Measurements from ENCODE around the gene ZCCHC2. TPM values are rescaled to one million over a fixed set of nuclear protein-coding genes. Genes with fewer than 3 reads are reported as not detected.

Gene ZCCHC2
- total RNA-seq, 4 donors from 2014 or later: 22.1 to 37.9 (median 32.0) TPM

DNA sequence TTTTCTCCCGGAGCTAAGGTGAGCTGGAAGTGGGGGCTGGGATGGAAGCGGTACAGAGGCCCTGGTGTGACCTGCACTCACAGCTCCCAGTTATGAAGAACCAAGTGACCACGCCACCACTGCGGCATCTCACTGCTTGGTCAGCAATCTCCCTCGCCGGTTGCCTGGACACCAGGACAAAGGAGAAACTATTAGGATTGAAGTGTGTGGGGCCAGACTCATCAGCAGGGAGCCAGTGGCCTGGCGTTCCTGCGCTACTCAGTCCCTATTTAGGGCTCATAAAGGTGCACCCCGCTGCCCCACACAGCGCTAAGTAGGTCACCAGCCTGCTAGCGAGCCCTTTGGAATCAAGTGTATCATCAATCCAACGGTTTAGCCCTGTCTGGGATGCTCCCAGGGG, 82.9 kb downstream of the ZCCHC2 start:
- ATAC-seq: no peak
- H3K9me3 ChIP-seq: no peaks in the 10 kb centered on the region
- in situ Hi-C loops (cut with MboI; ENCODE audit: low sequenced_read_pairs in 4 of 4) (no loop called here), intact Hi-C loops (cut with DNase I; ENCODE audit: low total_unique reads) (no loop called here)
- H3K4me3 ChIP-seq: no peak overlapping the region
- no peak for TF ChIP-seq POLR2A (IDR thresholded peaks at IDR 0.05)
- TF ChIP-seq, protein P1, sequence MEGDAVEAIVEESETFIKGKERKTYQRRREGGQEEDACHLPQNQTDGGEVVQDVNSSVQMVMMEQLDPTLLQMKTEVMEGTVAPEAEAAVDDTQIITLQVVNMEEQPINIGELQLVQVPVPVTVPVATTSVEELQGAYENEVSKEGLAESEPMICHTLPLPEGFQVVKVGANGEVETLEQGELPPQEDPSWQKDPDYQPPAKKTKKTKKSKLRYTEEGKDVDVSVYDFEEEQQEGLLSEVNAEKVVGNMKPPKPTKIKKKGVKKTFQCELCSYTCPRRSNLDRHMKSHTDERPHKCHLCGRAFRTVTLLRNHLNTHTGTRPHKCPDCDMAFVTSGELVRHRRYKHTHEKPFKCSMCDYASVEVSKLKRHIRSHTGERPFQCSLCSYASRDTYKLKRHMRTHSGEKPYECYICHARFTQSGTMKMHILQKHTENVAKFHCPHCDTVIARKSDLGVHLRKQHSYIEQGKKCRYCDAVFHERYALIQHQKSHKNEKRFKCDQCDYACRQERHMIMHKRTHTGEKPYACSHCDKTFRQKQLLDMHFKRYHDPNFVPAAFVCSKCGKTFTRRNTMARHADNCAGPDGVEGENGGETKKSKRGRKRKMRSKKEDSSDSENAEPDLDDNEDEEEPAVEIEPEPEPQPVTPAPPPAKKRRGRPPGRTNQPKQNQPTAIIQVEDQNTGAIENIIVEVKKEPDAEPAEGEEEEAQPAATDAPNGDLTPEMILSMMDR (IDR thresholded peaks at IDR 0.05 in 4 of 5, conservative IDR thresholded peaks at IDR 0.05 in 1 of 5): no peak
- H3K27ac ChIP-seq: no peak overlapping the region
- H3K27me3 ChIP-seq: peaks cover 7 to 12% (median 11%) of the 10 kb centered on the region in 3 donors
- no peaks in the 10 kb centered on the region for H3K4me1 ChIP-seq
- DNase-seq: no peak
- no peaks in the 10 kb centered on the region for H3K36me3 ChIP-seq

DNA sequence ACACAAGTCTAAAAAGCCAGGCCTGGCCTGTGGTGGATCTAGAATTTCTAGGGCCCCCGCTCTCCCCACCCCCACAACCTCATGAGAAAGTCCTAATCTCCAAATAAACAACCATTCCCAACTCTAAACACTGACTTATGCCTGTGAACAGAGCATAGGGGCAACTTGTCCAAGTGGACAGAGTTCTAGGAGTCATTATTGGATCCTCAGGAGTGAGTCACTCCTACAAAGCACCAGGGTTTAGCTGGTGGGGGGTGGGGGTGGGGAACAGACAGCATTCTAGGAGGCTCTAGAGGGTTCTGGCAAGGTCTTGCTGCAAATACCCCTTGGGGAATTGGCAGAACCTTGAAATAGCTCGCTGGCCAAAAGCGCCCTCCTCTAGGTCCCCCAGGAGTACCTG, 83.3 kb downstream of the ZCCHC2 start:
- H3K36me3 ChIP-seq: no peaks in the 10 kb centered on the region
- H3K4me1 ChIP-seq: peaks cover 0 to 3% of the 10 kb centered on the region in 2 donors
- ATAC-seq: no peak
- no peaks in the 10 kb centered on the region for H3K9me3 ChIP-seq
- in situ Hi-C loops (cut with MboI; ENCODE audit: low sequenced_read_pairs in 4 of 4) (no loop called here), intact Hi-C loops (cut with DNase I; ENCODE audit: low total_unique reads) (no loop called here)
- H3K27ac ChIP-seq: no peak overlapping the region
- H3K4me3 ChIP-seq: no peak overlapping the region
- TF ChIP-seq, protein P1 (IDR thresholded peaks at IDR 0.05 in 4 of 5, conservative IDR thresholded peaks at IDR 0.05 in 1 of 5): no peak
- no peak for TF ChIP-seq POLR2A (IDR thresholded peaks at IDR 0.05)
- peaks cover 6 to 11% (median 8%) of the 10 kb centered on the region in 3 donors for H3K27me3 ChIP-seq
- DNase-seq: no peak

DNA sequence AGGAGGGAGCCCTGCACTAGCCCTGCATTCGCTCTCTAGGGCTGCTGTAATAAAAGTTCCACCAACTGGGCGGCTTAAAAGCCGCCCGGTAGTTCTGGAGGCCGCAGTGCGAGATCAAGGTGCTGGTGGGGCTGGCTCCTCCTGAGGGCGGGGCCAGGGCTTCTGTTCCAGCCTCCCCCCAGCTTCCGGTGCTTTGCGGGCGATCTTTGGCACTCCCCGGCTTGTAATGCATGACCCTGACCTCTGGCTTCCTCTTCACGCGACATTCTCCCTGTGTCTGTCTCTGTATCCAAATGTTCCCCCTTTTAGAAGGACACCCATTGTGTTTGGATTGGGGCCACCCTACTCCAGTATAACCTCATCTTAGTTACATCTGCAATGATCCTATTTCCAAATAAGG, 84.5 kb downstream of the ZCCHC2 start:
- in situ Hi-C loops (cut with MboI; ENCODE audit: low sequenced_read_pairs in 4 of 4): no loop called here
- no peak for ATAC-seq

DNA sequence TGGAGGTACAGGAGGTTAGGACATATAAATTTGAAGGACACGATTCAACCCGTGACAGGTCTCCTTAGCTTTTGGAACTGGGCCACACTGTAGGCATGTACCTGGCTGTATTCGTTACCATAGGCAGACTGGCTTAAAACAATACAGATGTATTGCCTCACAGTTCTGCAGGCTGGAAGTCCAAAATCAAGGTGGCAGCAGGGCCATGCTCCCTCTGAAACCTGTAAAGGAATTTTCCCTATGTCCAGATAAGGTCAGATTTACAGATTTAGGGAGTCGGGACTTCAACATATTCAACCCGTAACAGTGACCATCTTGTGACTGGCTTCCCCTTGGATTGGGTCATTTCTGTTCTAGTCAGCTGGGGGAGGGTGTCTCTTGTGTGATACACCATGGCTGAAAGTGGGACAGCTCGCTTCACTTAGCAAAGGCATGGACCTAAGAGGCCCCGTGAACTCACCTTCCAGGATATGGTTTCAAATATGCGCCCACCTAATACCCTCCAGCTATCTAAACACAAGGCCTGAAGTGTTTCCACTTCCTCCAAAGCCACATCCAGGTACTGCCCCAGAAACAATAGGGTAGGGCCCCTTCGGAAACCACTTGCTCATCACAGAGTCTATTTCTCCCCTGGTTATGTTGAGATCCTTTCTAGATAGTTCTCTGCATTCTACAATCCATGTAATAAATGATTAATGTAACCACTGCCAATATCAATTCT, 85.0 kb downstream of the ZCCHC2 start:
- no peak overlapping the region for H3K27ac ChIP-seq
- H3K9me3 ChIP-seq: no peaks in the 10 kb centered on the region
- peaks cover 0 to 7% (median 5%) of the 10 kb centered on the region in 3 donors for H3K27me3 ChIP-seq
- H3K36me3 ChIP-seq: no peaks in the 10 kb centered on the region
- ATAC-seq (no peak), DNase-seq (no peak)
- no peak overlapping the region for H3K4me3 ChIP-seq
- intact Hi-C loops (cut with DNase I; ENCODE audit: low total_unique reads): no loop called here
- peaks cover 0 to 12% of the 10 kb centered on the region in 2 donors for H3K4me1 ChIP-seq
- in situ Hi-C loops (cut with MboI; ENCODE audit: low sequenced_read_pairs in 4 of 4): no loop called here
- no peak for TF ChIP-seq POLR2A (IDR thresholded peaks at IDR 0.05)
- TF ChIP-seq, protein P1 (IDR thresholded peaks at IDR 0.05 in 4 of 5, conservative IDR thresholded peaks at IDR 0.05 in 1 of 5): no peak

More for the DNA sequence above, 84.5 kb downstream of the ZCCHC2 start:
- Histone ChIP-seq H3K9me3 (no peaks in the 10 kb centered on the region), H3K4me1 (peaks cover 0 to 12% of the 10 kb centered on the region in 2 donors), H3K36me3 (no peaks in the 10 kb centered on the region), H3K4me3 (no peak overlapping the region), H3K27me3 (peaks cover 0 to 7% (median 2%) of the 10 kb centered on the region in 3 donors), H3K27ac (no peak overlapping the region)
- TF ChIP-seq, protein P1 (IDR thresholded peaks at IDR 0.05 in 4 of 5, conservative IDR thresholded peaks at IDR 0.05 in 1 of 5): no peak
- no peak for DNase-seq
- intact Hi-C loops (cut with DNase I; ENCODE audit: low total_unique reads): no loop called here
